HK-2 (cell line): Measurements from ENCODE around the gene LYRM9.
"Not testable (repeated sequence)": the region's sequence is repeated elsewhere in the genome, so short reads cannot be mapped to it uniquely, and the experiment has no call there.

Experiments used
- DNase-seq: peaks from one replicate; pipeline ENCODE4 v3.0.0-alpha.2; 2018; ENCODE audit not compliant: unreplicated experiment

LYRM9 gene

DNA sequence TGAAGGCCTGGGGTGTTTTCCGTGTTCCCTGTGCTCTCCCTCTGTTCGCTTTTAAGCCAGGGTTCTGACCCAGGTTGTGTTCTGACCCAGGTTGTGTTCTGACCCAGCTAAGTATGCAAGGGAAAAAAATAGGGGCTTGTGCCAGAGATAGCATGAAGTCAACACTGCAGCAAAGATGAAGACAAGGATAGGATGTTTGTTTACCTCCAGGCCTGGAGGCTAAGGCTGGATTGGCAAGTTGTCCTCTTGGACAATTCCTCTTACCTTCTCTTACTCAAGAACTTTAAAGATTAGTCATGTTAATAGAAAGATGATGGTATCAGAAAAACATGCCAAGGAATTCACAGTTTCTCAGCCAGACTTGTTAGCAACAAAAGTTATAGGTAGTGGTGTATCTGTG is 19.4 kb downstream of the LYRM9 start:
- no peak for DNase-seq

DNA sequence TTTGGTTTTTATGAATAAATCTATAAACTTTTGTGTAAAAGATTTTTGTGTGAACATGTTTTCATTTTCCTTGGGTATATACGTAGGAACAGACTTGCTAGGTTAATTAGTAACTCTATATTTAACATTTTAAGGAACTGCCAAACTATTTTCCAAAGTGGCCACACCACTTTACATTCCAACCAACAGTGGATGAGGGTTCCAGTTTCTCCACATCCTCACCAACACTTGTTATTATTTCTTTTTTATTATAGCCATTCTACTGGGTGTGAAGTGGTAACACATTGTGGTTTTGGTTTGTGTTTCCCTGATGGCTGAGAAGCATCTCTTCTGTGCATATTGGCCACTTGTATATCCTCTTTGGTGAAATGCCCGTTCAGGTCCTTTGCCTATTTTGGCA is 20.0 kb downstream of the LYRM9 start:
- DNase-seq, result no peak

DNA sequence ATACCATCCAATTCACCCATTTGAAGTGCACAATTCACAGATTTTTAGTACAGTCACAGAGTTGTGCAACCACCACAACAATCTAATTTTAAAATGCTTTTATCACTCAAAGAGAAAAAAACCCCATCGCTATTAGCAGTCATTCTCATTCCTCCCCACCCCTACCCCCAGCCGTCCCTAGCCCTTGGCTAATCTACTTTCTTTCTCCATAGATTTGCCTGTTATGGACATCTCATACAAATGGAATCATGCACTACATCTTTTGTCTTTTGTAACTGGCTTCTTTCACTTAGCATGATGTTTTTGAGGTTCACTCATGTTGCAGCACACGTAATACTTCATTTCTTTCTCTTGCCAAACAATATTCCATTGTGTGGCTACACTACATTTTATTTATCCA is 20.4 kb downstream of the LYRM9 start:
- DNase-seq, result no peak

DNA sequence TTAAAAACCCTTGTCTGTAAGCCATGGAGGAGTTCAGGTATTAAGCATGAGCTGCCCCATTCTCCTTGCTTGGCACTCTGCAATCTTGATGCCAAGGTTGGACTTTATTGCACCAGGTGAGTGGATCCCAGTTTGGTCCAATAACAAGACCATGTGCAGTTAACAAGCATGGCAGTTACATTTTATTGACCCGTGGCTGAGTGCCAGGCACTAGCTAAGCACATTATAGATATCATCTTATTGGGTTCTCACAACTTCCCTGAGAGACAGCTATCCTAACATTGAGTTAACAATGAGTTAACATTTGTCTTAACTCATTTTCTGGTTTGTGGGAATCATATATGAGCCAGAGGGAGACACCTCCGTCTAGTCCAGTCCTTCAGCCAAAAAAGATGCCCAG is 21.8 kb downstream of the LYRM9 start:
- DNase-seq, result no peak

DNA sequence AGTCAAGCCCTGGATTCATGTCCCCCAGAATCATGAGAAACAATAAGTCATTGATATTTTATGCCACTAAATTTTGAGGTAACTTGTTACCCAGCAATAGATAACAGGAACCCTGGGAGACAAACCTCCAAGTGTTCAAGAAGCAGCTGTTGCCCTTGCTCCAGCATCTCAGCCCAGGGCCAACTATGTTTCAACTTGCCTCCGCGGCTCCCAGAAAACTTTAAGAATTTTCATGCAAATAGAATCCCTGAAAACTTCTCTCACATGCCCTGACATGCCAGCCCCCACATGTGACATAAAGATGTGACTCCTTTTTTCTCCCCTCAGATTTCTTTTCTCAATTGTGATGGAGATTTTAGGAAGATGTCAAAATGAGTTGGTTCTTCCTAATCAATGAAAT is 22.8 kb downstream of the LYRM9 start:
- no peak for DNase-seq

DNA sequence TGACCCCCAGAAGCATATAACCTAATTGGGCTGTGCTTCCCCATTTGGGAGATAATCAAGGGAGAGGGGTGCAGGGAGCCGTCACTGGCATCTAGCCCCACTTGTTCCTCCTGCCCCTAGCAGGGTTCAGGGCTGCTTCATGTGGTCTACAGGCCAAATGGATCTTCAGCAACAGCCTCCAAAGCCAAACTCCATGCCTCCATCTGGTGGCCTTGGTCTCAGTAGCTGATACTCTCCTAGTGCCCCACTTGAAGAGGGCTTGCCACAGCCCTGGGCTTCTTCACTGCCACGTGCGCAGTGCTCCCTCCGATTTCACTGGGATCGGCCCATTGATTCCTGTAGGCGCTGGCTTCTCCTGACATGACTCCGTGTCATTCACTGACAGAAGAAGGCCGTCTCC is 24.6 kb downstream of the LYRM9 start:
- DNase-seq, result no peak

DNA sequence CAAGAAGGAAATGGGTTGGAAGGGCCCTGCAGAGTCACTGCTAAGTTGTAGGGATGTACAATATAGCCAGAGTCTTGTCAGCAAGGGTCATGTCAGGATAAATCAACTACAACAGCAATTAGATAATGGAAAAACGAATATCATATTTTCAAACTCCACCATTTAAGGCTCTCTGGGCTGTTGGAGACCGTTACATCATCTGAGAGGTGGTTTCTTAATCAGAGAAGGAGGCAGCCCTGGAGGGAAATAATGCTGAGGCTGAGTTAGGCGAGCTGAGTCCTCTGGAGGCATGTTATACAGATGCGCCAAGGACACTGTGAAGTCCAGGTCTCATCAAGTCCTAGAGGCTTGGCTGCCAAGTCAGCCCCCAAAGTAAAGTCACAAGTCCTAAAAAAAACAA is 30.3 kb downstream of the LYRM9 start:
- DNase-seq, result no peak

DNA sequence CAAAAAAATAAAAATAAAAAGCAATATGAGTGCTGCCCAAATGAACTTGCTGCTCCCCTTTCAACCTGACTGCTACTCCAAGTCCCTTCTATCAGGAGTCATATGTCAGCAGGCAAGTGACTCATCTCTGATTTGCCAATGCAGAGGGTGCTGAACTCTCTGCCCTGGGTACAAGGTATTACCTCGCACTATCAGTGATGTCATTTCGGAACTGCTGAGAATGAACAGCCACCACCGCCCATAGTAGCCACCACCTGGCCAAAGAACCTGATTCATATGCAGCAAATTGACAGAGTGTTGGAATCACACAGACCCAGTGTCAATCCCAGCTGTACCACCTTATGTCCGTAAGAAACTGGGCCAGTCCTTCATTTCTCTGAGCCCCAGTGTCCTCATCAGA is 31.2 kb downstream of the LYRM9 start:
- no peak for DNase-seq

DNA sequence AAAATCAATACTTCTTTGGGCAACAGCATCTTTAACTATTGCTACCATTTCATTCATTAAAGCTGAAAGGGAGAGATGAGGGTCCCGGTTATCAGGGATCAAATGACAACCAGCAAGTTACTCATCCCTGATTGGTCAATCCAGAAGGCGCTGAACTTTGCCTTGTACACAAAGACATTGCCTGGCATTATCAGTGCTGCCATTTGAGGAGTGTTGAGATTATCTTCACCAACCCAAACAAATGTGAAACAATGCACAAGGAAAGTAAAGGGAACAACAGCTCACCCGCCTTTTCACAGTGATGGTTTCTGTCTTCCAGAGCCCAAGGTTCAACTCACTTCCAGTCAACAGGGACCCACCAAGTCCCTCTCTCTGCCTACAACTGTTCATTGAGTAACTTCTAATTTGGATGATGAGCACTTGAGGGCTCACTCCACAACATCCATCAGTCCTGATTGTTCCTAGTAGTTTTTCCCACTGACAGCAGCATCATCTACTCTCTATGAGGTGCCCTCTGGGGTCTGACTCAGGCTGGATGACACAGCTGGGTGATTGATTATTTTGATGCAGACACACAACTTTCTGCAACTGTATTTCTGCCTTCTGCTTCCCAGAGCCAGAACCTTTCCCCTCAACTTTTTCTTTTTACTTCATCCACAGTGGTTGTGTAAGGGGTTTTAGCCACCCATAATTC is 32.0 kb downstream of the LYRM9 start:
- DNase-seq, result no peak

DNA sequence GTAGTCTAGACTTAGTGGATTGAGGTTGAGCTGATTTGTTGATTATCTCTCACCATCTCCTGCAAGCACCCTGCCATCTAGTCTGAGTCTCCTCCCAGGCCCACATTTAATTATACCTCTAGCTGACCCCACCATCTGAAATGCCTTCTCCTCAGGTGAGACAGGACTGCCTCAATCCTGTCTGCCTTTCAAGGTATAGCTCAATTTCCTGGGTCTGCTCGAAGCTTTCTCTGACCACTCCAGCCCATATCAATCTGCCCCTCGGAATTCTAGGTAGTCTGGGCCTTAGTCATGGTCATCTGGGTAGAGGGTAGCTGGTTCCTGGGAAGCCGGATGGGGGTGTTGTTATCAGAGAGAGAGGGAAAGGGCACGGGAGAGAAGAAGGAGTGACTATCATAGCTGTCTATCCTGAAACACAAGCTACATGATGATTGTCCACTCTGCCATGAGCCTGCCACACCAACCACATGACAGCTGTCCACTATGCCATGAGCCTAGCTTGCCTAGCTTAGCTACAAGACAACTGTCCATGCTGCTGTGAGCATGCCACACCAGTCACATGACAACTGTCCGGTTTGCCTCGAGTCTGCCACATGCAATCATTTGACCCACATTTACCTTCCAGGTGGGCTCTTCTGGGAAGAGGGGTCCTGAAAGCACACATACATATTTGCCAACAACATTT is 34.4 kb downstream of the LYRM9 start:
- DNase-seq, result no peak

DNA sequence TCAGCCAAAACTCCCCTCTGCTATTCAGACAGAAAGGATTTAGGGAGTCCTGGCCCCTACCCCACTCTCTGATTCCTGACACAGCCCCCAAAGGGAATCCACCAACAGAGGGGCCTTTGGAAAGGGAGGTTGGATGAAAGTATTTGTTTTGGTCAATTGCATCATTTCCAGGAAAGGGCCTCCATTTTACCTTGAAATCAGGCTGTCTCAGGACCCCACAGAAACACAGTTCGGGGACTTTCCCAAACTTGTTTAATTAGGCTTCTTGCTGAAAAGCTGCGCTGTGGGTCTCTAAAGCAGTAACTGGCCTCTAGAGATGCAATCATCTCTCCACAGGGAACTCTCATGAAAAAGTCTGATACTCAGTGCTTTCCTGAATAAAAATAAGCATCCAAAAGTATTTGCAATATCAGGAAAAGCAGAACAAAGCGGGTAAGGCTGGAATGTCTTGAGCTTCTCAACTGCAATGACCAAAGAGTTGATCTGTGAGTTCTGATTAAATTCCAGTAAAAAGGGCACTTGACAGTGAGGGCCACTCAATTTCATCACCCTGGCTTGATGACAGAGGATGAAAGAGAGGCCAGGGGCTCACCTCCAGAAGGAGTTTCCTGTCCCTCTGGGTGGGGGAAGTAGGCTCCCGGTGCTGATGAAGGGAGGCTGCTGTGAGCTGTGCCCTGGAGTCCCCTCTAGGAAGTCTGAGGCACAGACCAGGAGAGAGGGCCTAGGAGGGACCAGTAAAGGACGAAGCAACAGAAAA is 36.3 kb downstream of the LYRM9 start:
- no peak for DNase-seq

DNA sequence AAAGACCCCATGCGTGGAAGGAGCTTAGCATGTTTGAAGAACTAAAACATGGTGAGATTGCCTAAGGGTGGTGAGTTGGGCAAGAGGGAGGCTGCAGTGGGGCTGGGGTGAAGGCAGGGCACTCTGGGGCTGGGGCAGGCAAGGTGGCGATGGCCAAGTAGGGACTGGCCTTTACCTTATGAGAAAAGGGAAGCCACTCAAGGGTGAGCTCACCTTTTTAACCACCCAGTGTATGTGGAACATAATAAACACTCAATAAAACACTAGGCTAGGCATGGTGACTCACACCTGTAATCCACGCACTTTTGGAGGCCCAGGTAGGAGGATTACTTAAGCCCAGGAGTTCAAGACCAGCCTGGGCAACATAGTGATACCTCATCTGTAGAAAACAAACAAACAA is 37.7 kb downstream of the LYRM9 start:
- no peak for DNase-seq

DNA sequence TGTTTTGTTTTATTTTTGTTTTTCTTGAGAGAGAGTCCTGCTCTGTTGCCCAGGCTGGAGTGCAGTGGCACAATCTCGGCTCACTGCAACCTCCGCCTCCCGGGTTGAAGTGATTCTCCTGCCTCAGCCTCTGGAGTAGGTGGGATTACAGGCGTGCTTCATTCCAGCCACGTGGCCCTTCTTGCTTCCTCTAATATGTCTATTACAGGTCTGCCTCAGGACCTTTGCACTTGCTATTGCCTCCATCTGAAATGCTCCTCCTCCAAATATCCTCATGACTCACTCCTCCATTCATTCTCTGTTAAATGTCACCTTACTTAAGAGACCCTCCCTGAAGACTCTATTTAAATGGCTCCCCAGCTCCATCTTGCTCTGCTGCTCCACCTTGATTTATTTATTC is 39.0 kb downstream of the LYRM9 start:
- no peak for DNase-seq

DNA sequence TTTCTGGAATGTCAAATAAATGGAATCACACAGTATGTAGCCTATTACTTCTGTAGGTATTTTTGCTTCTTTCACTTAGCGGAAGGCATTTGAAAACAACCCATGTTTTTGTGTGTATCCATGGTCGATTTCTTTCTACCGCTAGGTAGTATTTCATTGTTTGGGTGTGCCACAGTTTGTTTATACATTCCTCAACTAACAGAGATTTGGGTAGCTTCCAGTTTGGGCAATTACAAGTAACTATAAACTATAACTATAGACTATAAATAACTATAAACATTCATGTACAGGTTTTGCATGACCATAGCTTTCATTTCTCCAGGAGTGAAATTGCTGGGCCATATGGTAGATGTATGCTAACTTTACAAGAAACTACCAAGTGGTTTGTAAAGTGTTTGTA is 40.1 kb downstream of the LYRM9 start:
- no peak for DNase-seq

DNA sequence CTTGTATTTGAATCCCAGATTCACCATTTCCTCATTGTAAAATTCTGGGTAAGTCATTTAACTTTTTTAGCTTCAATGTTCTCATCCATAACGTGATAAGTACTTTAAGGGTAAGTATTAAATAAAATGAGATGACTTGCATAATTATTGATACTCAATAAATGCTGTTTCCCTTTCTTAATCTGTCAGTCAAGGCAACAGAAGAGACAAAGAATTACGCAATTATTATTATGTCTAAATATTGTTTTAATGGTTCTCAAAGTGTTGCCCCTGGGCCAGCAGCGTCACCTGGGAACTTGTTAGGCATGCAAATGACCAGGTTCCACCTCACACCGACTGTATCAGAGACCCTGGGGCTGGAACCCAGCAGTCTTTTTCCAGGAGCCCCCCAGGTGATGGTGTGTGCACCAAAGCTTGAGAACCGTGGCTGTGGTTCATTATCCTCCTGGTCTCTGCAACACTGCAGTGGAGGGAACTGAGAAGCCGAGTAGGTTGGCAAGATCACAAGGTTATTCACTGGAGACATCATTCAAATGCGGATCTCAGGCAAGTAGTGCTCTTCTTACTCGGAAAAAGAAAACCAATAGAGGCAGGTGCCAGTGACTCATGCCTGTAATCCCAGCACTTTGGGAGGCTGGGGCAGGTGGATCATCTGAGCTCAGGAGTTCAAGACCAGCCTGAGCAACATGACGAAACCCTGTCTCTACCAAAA is 43.5 kb downstream of the LYRM9 start:
- DNase-seq, result no peak

DNA sequence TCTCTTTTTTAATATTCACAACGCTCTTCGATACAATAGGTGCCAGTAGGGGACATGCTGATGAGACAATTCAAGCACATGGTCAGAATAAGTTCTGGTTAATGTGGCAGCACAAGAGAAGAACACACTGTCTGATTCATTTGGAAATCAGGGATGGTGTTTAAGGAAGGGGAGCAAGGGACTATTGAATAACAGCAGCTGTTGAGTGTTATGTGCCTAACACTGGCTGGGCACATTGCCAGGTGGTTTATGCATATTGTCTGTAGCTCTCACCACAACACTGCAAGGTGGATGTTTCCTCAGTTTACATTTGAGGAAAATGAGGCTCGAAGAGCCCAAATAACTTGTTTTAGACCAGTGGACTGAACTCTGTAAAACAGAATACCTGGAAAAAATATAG is 44.2 kb downstream of the LYRM9 start:
- no peak for DNase-seq

DNA sequence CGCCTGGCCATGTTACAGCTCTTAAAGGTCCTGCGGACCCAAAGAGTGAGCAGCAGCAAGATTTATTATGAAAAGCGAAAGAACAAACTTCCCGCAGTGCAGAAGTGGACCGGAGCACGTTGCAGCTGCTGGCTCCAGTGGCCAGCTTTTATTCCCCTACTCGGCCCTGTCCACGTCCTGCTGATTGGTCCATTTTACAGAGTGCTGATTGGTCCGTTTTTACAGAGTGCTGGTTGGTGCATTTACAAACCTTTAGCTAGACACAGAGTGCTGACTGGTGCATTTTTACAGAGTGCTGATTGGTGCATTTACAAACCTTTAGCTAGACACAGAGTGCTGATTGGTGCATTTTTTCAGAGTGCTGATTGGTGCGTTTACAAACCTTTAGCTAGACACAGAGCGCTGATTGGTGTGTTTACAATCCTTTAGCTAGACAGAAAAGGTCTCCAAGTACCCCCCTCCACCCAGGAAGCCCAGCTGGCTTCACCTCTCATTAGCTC is 46.3 kb downstream of the LYRM9 start:
- not testable (repeated sequence) for DNase-seq

DNA sequence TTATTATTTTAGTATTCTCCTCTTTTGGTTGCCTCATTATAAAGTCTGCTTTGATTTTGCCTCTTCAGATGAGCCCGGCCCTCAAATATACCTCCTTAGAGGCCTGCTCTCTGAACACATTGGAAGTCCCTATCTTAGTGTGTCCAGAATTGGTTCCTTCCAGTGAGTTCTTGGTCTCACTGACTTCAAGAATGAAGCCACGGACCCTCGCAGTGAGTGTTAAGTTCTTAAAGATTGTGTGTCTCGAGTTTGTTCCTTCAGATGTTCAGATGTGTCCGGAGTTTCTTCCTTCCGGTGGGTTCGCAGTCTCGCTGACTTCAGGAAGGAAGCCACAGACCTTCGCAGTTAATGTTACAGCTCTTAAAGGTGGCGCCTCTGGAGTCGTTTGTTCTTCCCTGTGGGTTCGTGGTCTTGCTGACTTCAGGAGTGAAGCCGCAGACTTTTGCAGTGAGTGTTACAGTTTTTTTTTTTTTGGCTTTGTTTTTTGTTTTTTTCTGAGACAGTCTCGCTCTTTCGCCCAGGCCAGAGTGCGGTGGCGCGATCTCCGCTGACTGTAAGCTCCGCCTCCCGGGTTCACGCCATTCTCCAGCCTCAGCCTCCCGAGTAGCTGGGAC is 47.0 kb downstream of the LYRM9 start:
- no peak for DNase-seq

DNA sequence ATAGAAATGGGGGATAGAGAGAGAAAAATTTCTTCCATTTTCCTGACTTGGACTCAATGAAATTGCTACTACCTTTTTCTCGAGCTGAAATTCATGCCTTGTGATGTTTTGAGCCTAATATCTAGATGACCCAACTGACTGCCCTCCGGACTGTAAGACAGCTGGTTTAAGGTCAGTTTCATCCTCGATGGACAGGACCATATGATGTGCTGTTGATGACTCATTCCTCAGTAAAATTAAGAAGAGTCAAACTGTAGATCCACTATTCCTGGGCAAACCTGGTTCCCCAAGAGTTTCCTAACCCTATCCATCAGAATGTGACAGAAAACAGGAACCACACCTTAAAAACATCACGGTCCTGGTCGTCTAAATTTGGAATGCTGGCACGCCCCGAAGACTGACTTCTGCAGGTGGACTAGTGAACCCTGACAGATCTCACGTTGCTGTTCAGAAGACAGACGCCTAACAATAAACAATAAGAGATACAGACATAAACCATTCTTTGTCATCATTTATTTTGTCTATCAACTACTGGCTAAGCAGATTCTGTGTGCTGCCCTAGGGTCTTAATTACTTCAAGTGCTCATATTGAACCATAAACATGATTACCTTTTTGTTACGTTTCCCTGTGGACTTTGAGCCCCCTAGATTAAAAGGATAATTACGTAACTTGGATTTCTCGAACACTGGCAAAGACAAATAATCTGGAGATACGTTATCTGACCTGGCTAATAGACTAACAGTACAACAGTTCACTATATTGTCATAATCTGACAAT is 47.7 kb downstream of the LYRM9 start:
- DNase-seq, result no peak

DNA sequence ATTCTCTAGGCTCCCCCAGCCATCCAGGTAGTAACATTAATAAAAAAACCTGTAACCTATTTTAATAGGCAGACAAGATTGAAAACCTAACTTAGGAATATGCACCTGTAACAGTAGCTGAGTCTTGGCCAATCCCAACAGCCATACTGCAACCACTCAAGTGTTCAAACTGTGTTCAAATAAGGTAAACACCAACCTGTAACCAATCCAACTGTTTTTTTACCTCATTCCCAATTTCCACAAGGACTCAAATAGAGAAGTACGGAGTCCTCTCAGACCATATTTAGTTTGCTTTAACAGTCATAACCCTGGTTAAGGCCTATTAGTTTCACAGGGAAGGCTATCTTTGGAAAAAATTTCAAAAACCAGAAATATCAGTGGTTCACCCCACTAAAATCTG is 52.5 kb downstream of the LYRM9 start:
- no peak for DNase-seq

DNA sequence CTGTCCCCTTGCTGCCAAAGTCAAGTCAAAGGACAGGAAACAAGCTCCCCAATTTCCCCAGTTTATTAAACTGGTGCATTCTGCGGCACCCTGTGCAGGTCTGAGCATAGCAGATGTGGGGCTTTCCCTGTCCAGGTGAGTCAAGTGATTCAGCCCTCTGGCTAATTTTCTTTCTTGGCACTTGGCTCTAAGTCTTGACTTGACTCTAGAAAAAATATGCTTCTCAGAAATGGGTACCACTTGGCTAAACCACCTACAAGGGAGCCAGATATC is 52.8 kb downstream of the LYRM9 start:
- DNase-seq, result not testable (repeated sequence)
